Heart right ventricle (tissue), 16 donors: ENCODE measurements around the gene VPS52. TPM values are rescaled to one million over a fixed set of nuclear protein-coding genes. Genes with fewer than 3 reads are reported as not detected.
"Not testable (repeated sequence)": the region's sequence is repeated elsewhere in the genome, so short reads cannot be mapped to it uniquely, and the experiment has no call there.

ENCODE experiments used
- ATAC-seq, 8 donors: fragments of 200-7000 bp; cut with Tn5 transposase; one replicate each; pipeline ENCODE4 v1.9.1; 2020; ENCODE audit warnings: mild to moderate bottlenecking in 8 of 8, moderate library complexity in 8 of 8, moderate number of reproducible peaks in 1 of 8
- DNase-seq, 2 donors: peaks; one replicate each; pipeline ENCODE4 v3.0.0-alpha.2; 2020
- H3K27ac ChIP-seq, 10 donors: fragments of 200-600 bp; sonication (generic) in 2 of 10; one replicate each; pipeline versions ENCODE4 v1.5.0 to v1.8.0; 2020 to 2022; ENCODE audit warnings: mild to moderate bottlenecking in 3 of 10
- H3K27me3 ChIP-seq, 7 donors: fragments of 200-600 bp; one replicate each; pipeline ENCODE4 v1.8.0; 2021 to 2022; ENCODE audit warnings: mild to moderate bottlenecking in 2 of 7
- H3K36me3 ChIP-seq, 9 donors: fragments of 200-600 bp; sonication (generic) in 1 of 9; one replicate each; pipeline versions ENCODE4 v1.5.0 to v1.8.0; 2020 to 2022; ENCODE audit warnings: mild to moderate bottlenecking in 2 of 9
- H3K4me1 ChIP-seq, 9 donors: fragments of 200-600 bp; sonication (generic) in 1 of 9; one replicate each; pipeline versions ENCODE4 v1.5.0 to v1.8.0; 2020 to 2022; ENCODE audit warnings: mild to moderate bottlenecking in 4 of 9
- H3K4me3 ChIP-seq, 10 donors: fragments of 200-600 bp; sonication (generic) in 2 of 10; one replicate each; pipeline versions ENCODE4 v1.5.0 to v1.8.0; 2020 to 2022; ENCODE audit warnings: mild to moderate bottlenecking in 7 of 10, moderate library complexity in 2 of 10
- H3K9me3 ChIP-seq, 11 donors: fragments of 200-600 bp in 10 of 11; sonication (generic) in 2 of 11; one replicate each; pipeline versions ENCODE4 v1.5.0 to v1.8.0; 2013 to 2022; ENCODE audit warnings: mild to moderate bottlenecking in 2 of 11, control low read depth in 1 of 11, moderate library complexity in 1 of 11
- WGBS, 2 donors: extraction: QIAGEN DNeasy Blood & Tissue Kit; methylation state at CpG; one replicate each; pipeline ENCODE4 v1.1.7; 2013; ENCODE audit warnings: inconsistent platforms in 1 of 2; 5-methylcytosine and 5-hydroxymethylcytosine counted together
- intact Hi-C, 10 donors: fragments of 100-400 bp; cut with DNase I; formaldehyde crosslinking; loops; one replicate each; pipeline versions ENCODE4 v1.11.1 to v1.14.2; 2022
- polyA plus RNA-seq, 2 donors: library from polyadenylated mRNA; stranded (reverse); fragments of 200-250 nt; gene quantifications; one replicate each; pipeline ENCODE4 v1.2.3, GENCODE V29; 2013
- total RNA-seq, 10 donors: library from RNA; stranded (reverse); fragmentation: NEBNext Ultra II Directional in 3 of 10; extraction: Animal tissue kit (Norgen Biotek cat#: 25700) in 3 of 10; gene quantifications; one replicate each; pipeline versions ENCODE4 v1.2.1 to v1.2.4, GENCODE V29; 2021 to 2023
- TF ChIP-seq, protein P1 (sequence below), 9 donors: fragments of 200-600 bp; sonication (generic) in 2 of 9; IDR thresholded peaks; one replicate each; pipeline versions ENCODE4 v1.5.0 to v1.8.0; 2021 to 2022; ENCODE audit warnings: antibody characterized with exemption in 9 of 9, mild to moderate bottlenecking in 5 of 9, moderate library complexity in 1 of 9
- donor health status: Arrhythmogenic right ventricular cardiomyopathy.
- donor health status: ischemic (EF 13 %, LVEDD 7.1; RV severe dilation, severe dysfunction).
- donor health status: healthy with polysubstance abuse.
- donor health status: DM: no; HTN: yes; CAD: no.
- donor health status: DM: no; HTN: no; CAD: no.
- donor health status: ischemic (EF 25% LVEDD 6.9; RV normal size, moderate dysfunction).
- donor health status: ischemic (EF 25% LVEDD 5.7; RV mildly dilated, moderate dysfunction).
- donor health status: healthy.
- donor health status: DM: yes; HTN: yes; CAD: no.
- donor health status: Ischemic cardiomyopathy.
- donor health status: ischemic (EF 35%, LVEDD 5.7; RV mildly dilated, moderate dysfunction).
- donor health status: nonischemic (EF 11% LVEDD 7.7; RV severe dilation, severe dysfunction).
- donor health status: DM: yes; HTN: yes; CAD: no.
- donor health status: PGD.
- donor health status: ischemic (EF 29% LVEDD 5.4; RV normal size, mild dysfunction).
- donor health status: nonischemic (EF 23%, LVEDD 6.1; RV moderate dilation, normal function).

VPS52 gene
- total and polyA plus RNA-seq, 12 donors = 25.2 to 45.7 (median 35.9) TPM

DNA sequence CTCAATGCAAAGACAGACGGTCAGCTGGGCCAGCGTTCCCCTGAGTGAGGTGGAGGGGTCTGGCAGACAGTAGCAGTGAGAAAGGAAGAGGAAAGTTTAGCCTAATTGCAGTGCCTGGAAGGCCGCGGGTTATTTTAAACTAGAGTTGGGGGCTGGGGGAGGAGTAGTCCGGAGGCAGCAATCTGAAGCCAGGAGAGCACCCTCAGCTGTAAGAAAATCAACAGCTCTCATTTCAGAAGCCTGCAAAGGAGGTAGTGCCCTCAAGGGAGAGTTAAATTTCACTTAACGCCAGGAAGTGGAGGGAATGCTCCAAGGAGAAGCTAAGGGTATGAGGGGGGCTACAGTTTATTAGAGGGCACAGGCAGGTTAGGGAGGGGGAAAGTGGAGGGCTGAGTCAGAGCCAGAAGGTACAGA, 36.4 kb downstream of the VPS52 start:
- no peak overlapping the region for H3K27ac ChIP-seq
- intact Hi-C loops = loop anchor here in 1 of 10 donors (5.0 to 10.0 kb wide), 2 partner anchors 238 to 320 kb away; no protein-coding TSS in a partner anchor
- 13 to 15% methylated on average over 6 of the region's 6 CpGs for WGBS, 2 donors
- H3K36me3 ChIP-seq = no peaks in the 10 kb centered on the region
- TF ChIP-seq, protein P1, sequence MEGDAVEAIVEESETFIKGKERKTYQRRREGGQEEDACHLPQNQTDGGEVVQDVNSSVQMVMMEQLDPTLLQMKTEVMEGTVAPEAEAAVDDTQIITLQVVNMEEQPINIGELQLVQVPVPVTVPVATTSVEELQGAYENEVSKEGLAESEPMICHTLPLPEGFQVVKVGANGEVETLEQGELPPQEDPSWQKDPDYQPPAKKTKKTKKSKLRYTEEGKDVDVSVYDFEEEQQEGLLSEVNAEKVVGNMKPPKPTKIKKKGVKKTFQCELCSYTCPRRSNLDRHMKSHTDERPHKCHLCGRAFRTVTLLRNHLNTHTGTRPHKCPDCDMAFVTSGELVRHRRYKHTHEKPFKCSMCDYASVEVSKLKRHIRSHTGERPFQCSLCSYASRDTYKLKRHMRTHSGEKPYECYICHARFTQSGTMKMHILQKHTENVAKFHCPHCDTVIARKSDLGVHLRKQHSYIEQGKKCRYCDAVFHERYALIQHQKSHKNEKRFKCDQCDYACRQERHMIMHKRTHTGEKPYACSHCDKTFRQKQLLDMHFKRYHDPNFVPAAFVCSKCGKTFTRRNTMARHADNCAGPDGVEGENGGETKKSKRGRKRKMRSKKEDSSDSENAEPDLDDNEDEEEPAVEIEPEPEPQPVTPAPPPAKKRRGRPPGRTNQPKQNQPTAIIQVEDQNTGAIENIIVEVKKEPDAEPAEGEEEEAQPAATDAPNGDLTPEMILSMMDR (IDR thresholded peaks at IDR 0.05) = no peak
- H3K4me1 ChIP-seq = no peaks in the 10 kb centered on the region
- peaks cover 0 to 47% (median 22%) of the 10 kb centered on the region in 7 donors for H3K27me3 ChIP-seq
- DNase-seq (no peak), ATAC-seq (no peak)
- H3K9me3 ChIP-seq = no peaks in the 10 kb centered on the region
- no peak overlapping the region for H3K4me3 ChIP-seq

DNA sequence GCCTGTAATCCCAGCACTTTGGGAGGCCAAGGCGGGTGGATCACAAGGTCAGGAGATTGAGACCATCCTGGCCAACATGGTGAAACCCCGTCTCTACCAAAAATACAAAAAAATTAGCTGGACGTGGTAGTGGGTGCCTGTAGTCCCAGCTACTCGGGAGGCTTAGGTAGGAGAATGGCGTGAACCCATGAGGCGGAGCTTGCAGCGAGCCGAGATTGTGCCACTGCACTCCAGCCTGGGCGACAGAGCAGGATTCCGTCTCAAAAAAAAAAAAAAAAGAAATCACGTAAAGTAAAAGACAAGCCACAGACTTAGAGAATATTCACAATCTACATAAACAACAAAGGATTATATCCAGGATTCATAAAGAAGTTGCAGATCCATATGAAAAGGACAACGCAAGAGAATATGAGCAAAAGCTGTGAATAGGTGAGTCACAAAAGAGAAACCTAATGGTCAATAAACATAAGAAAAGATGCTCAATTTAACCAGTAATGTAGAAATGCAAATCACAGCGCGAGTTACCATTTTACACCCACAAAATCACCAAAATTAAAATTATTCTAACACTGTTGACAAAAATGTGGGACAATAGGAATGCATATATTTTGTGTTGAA, 45.1 kb downstream of the VPS52 start:
- H3K27ac ChIP-seq, H3K36me3 ChIP-seq, DNase-seq, intact Hi-C loops, H3K4me3 ChIP-seq, H3K9me3 ChIP-seq, H3K4me1 ChIP-seq, ATAC-seq: not testable (repeated sequence)
- H3K27me3 ChIP-seq = peaks cover 0 to 60% (median 16%) of the 10 kb centered on the region in 7 donors
- 46% methylated on average over 14 of the region's 14 CpGs for WGBS, 2 donors

DNA sequence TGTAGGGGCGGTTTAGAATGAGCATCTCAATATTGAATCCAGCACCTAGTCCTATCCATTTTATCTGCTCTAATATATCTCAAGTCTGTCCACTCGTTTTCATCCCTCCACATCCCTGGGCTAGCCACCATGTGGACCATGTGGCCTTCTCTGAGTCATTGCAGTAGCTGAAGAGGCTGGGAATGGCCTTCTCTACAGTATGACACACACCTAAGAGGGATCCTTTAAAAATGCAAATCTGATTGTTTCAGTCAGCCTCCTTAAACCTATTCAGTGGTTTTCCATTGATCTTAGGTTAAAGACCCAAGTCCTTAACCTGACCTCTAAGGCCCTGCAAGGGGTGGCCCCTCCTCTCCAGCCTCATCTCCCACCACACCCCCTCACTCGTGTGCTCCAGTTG, 54.0 kb downstream of the VPS52 start:
- ATAC-seq = no peak
- H3K27ac ChIP-seq = no peak overlapping the region
- 68 to 72% methylated on average over 3 of the region's 3 CpGs for WGBS, 2 donors
- no peak for DNase-seq
- H3K36me3 ChIP-seq = no peaks in the 10 kb centered on the region
- H3K4me3 ChIP-seq = no peak overlapping the region
- intact Hi-C loops = loop anchor here in 1 of 10 donors (5.0 kb wide), 1 partner anchor 215 kb away; no protein-coding TSS in a partner anchor
- no peaks in the 10 kb centered on the region for H3K9me3 ChIP-seq
- TF ChIP-seq, protein P1 (IDR thresholded peaks at IDR 0.05) = no peak
- peaks cover 0 to 18% (median 12%) of the 10 kb centered on the region in 9 donors for H3K4me1 ChIP-seq
- H3K27me3 ChIP-seq = peaks cover 0 to 32% (median 11%) of the 10 kb centered on the region in 7 donors

DNA sequence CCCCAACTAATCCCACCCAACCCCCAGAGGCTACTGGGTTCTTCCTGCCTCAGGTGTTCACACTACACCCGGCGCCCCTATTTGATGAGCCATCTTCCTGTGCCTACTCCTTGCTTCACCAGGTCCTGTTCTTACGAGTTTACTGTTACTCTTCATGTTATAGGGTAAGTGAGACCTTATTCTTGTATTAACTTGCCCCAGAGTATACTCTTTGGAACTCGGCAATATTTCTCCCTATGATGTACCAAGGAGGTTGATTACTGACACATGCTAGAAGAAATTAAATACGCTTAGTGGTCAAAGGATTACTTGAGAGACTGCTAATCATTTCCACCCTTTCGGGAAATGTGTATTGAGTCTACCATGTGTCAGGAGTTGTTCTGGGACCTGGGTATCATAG, 54.4 kb downstream of the VPS52 start:
- H3K4me1 ChIP-seq = peaks cover 0 to 22% (median 14%) of the 10 kb centered on the region in 9 donors
- H3K36me3 ChIP-seq = peaks cover 0 to under 1% (median 0%) of the 10 kb centered on the region in 9 donors
- DNase-seq (no peak), ATAC-seq (no peak)
- 89% methylated on average over 6 of the region's 6 CpGs for WGBS, 2 donors
- H3K27ac ChIP-seq = no peak overlapping the region
- intact Hi-C loops = loop anchor here in 1 of 10 donors (5.0 kb wide), 1 partner anchor 215 kb away; no protein-coding TSS in a partner anchor
- no peaks in the 10 kb centered on the region for H3K9me3 ChIP-seq
- H3K4me3 ChIP-seq = no peak overlapping the region
- TF ChIP-seq, protein P1 (IDR thresholded peaks at IDR 0.05) = no peak
- H3K27me3 ChIP-seq = peaks cover 0 to 30% (median 11%) of the 10 kb centered on the region in 7 donors

DNA sequence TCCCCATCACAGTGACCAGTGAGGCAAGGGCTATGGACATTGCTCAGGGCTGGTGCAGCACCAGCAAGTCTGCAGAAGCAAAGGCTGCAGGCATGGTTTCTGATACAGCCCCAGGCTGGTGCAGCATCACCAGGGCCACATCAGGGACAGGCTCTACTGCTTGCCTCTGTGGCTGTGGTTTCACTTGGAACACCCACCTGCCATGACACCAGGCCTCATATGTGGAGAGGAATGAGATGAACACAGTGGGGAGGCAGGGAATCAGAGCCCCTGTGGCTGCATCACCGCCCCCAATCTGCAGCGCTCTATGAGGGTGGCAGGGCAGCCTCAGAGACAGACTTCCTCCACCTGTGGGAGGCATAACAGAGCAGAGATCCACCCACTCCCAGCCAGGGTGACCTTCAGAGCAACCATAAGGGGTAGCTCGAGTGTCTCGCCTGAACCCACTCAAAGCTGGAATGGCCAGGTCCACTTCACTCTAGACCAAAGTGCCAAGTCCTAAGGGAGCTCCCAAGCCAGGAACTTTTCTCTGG, 55.5 kb downstream of the VPS52 start:
- intact Hi-C loops = loop anchor here in 1 of 10 donors (5.0 kb wide), 1 partner anchor 214 kb away; no protein-coding TSS in a partner anchor
- no peaks in the 10 kb centered on the region for H3K9me3 ChIP-seq
- no peak for ATAC-seq
- peaks cover 0 to 11% (median 0%) of the 10 kb centered on the region in 9 donors for H3K36me3 ChIP-seq
- H3K27ac ChIP-seq = no peak overlapping the region
- no peak overlapping the region for H3K4me3 ChIP-seq
- DNase-seq = no peak
- H3K27me3 ChIP-seq = peaks cover 0 to 21% (median 10%) of the 10 kb centered on the region in 7 donors
- TF ChIP-seq, protein P1 (IDR thresholded peaks at IDR 0.05) = no peak
- WGBS, 2 donors = 88 to 91% methylated on average over 4 of the region's 4 CpGs
- H3K4me1 ChIP-seq = peaks cover 0 to 26% (median 14%) of the 10 kb centered on the region in 9 donors
